Kidney (tissue), 14 donors: ENCODE measurements around the gene KRTAP12-3. TPM values are rescaled to one million over a fixed set of nuclear protein-coding genes. Genes with fewer than 3 reads are reported as not detected.

Source experiments
- DNase-seq, 5 donors: peaks; one replicate each; pipeline ENCODE4 v3.0.0-alpha.2; 2013 to 2020
- FAIRE-seq: peaks from 2 replicates; lab custom pipeline; 2012; peaks lifted over from hg19 to GRCh38; lab: Jason Lieb, UNC
- H3K27ac ChIP-seq, 2 donors: one replicate each; pipeline ENCODE4 v1.7.0; 2013; ENCODE audit warnings: low read depth in 2 of 2, low read length in 2 of 2, inconsistent platforms in 1 of 2
- H3K27me3 ChIP-seq: one replicate; pipeline ENCODE4 v1.7.1; 2013; ENCODE audit warnings: low read length, inconsistent platforms; ENCODE audit not compliant: control insufficient read depth, insufficient read depth
- H3K36me3 ChIP-seq, 3 donors: one replicate each; pipeline versions ENCODE4 v1.7.0 to v1.7.1; 2013; ENCODE audit warnings: low read length in 3 of 3, control low read depth in 1 of 3, inconsistent platforms in 1 of 3; ENCODE audit not compliant: insufficient read depth in 3 of 3, control insufficient read depth in 2 of 3
- H3K4me1 ChIP-seq, 3 donors: one replicate each; pipeline versions ENCODE4 v1.7.0 to v1.7.1; 2013; ENCODE audit warnings: low read length in 3 of 3, inconsistent platforms in 1 of 3, low read depth in 1 of 3; ENCODE audit not compliant: control insufficient read depth in 2 of 3, insufficient read depth in 2 of 3
- H3K4me3 ChIP-seq, 3 donors: one replicate each; pipeline versions ENCODE4 v1.7.0 to v1.8.1; 2013; ENCODE audit warnings: low read length in 3 of 3, control low read depth in 1 of 3, inconsistent platforms in 1 of 3
- H3K9ac ChIP-seq, 3 donors: one replicate each; pipeline versions ENCODE4 v1.7.0 to v1.7.1; 2013; ENCODE audit warnings: low read length in 3 of 3, control low read depth in 1 of 3, inconsistent platforms in 1 of 3
- H3K9me3 ChIP-seq, 3 donors: one replicate each; pipeline versions ENCODE4 v1.7.0 to v1.7.1; 2013; ENCODE audit warnings: low read length in 3 of 3, control low read depth in 1 of 3, inconsistent platforms in 1 of 3; ENCODE audit not compliant: control insufficient read depth in 2 of 3, insufficient read depth in 1 of 3
- CTCF ChIP-seq: IDR thresholded peaks from 3 replicates; pipeline ENCODE4 v1.5.1; 2012; ENCODE audit warnings: mild to moderate bottlenecking, moderate library complexity, borderline replicate concordance; ENCODE audit not compliant: insufficient read depth; ENCODE audit errors: extremely low read depth
- intact Hi-C: fragments of 100-400 bp; cut with DNase I; formaldehyde crosslinking; loops from one replicate; pipeline ENCODE4 v1.11.1; 2022
- polyA plus RNA-seq: library from polyadenylated mRNA; stranded (reverse); fragments of 350-450 nt; fragmentation: Illumina TruSeq; extraction: RNeasy Lipid Tissue Mini Kit (QIAGEN cat#74804); gene quantifications from one replicate; pipeline ENCODE4 v1.2.3, GENCODE V29; 2014; ENCODE audit warnings: low read depth, low replicate concordance; ENCODE audit not compliant: insufficient read depth
- total RNA-seq: library from RNA; stranded (reverse); fragmentation: NEBNext Ultra II Directional; extraction: Animal tissue kit (Norgen Biotek cat#: 25700); gene quantifications from one replicate; pipeline ENCODE4 v1.2.1, GENCODE V29; 2021
- donor health status: control.
- donor health status: control.
- donor health status: control.
- donor health status: control.
- donor health status: control.
- donor health status: DM: yes; HTN: yes; CAD: no.
- donor health status: Normal renal cell carcinoma (clear cell type).

KRTAP12-3 gene
- total and polyA plus RNA-seq, 2 donors from 2014 or later: not detected

DNA sequence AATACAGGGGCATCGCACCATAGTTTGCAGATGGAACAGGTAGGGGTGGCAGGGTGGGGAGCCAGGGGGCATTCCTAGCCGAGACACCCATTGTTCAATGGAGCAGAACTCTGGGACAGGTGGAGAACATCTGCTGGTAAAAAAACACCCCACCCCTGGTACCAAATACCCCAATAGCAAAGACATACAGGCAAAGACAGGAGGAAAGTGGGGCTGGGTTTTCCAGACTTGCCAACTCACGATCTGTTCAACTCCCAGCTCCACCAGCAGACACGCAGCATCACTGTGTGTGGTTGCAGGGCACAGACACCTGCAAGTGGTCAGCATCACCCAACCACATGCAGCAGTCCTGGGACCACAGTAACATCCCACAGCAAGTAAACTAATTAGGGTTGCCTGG, 46.2 kb upstream of the KRTAP12-3 start:
- Histone ChIP-seq H3K36me3 (no peaks in the 10 kb centered on the region), H3K27ac (no peak overlapping the region), H3K4me1 (no peaks in the 10 kb centered on the region), H3K9ac (no peak overlapping the region), H3K27me3 (no peaks in the 10 kb centered on the region), H3K9me3 (peaks cover 0 to 5% (median 0%) of the 10 kb centered on the region in 3 donors), H3K4me3 (no peak overlapping the region)
- DNase-seq: no peak
- TF ChIP-seq CTCF: no peak
- no peak for FAIRE-seq
- intact Hi-C loops: no loop called here

DNA sequence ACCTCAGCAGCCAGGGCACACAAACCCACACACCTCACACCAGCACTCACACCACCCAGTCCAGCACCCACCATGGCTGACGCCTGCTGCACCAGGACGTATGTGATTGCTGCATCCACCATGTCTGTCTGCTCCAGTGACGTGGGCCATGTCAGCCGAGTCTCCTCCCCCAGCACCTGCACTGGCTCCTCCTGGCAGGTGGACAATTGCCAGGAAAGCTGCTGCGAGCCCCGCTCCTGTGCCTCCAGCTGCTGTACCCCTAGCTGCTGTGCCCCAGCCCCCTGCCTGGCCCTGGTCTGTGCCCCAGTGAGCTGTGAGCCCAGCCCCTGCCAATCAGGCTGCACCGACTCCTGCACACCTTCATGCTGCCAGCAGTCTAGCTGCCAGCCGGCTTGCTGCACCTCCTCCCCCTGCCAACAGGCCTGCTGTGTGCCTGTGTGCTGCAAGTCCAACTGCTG, 45.7 kb upstream of the KRTAP12-3 start, which contains the start of gene KRTAP10-8:
TSS of gene KRTAP10-8 (plus strand) at position 51 of the 458 bp plus-strand sequence. CDS start at position 73, 22 bp downstream.
- H3K27ac ChIP-seq: no peak within 1 kb of the TSS
- H3K4me3 ChIP-seq: no peak within 1 kb of the TSS
- H3K4me1 ChIP-seq: no peaks in the 10 kb centered on the region
- peak in 1 of 5 donors; percentile 59 for DNase-seq
- H3K9ac ChIP-seq: no peak within 1 kb of the TSS
- no peak for TF ChIP-seq CTCF
- no peak for FAIRE-seq
- H3K27me3 ChIP-seq: no peaks in the 10 kb centered on the region
- no peaks in the 10 kb centered on the region for H3K36me3 ChIP-seq
- intact Hi-C loops: no loop called here
- H3K9me3 ChIP-seq: peaks cover 0 to 5% (median 0%) of the 10 kb centered on the region in 3 donors

DNA sequence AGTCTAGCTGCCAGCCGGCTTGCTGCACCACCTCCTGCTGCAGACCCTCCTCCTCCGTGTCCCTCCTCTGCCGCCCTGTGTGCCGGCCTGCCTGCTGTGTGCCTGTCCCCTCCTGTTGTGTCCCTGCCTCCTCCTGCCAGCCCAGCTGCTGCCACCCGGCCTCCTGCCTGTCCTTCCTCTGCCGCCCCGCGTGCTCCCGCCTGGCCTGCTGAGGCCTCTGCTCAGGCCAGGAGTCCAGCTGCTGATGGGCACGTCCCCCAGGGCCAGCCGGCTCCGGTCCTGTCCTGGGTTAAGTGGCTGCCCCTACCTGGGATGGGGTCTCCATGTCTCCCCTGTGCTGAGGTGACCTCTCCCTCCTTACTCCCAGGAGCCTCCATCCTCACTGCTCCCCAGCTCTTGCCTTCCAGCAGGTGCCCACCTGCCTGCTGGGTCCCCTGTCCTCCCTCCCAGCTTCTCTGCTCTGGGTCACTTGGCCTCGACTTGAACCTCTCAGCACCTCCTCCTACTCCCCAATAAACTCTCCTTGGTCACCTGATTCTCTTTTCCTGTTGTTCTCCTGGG, 45.0 kb upstream of the KRTAP12-3 start:
- H3K27me3 ChIP-seq: no peaks in the 10 kb centered on the region
- no peak overlapping the region for H3K9ac ChIP-seq
- peaks cover 0 to 5% (median 0%) of the 10 kb centered on the region in 3 donors for H3K9me3 ChIP-seq
- FAIRE-seq (no peak), DNase-seq (peak in 1 of 5 donors; percentile 71)
- H3K36me3 ChIP-seq: no peaks in the 10 kb centered on the region
- no peak overlapping the region for H3K4me3 ChIP-seq
- intact Hi-C loops: no loop called here
- no peak overlapping the region for H3K27ac ChIP-seq
- no peak for TF ChIP-seq CTCF
- H3K4me1 ChIP-seq: no peaks in the 10 kb centered on the region
